Mesodermal cell (in vitro differentiated cells): ENCODE measurements around the gene ADCY3.

Experiments used
- H3K27ac ChIP-seq: 2 replicates; pipeline ENCODE4 v1.7.0; 2013; ENCODE audit warnings: mild to moderate bottlenecking, low read depth, low read length, moderate library complexity; ENCODE audit not compliant: severe bottlenecking
- H3K36me3 ChIP-seq: 2 replicates; pipeline ENCODE4 v1.7.1; 2013; ENCODE audit warnings: mild to moderate bottlenecking, low read length, moderate library complexity; ENCODE audit not compliant: control insufficient read depth, insufficient read depth
- H3K4me1 ChIP-seq: one replicate; pipeline ENCODE4 v1.7.1; 2013; ENCODE audit warnings: mild to moderate bottlenecking, low read length; ENCODE audit not compliant: insufficient read depth, control insufficient read depth, poor library complexity, severe bottlenecking
- H3K4me3 ChIP-seq: 2 replicates; pipeline ENCODE4 v1.7.0; 2013; ENCODE audit warnings: low read length, control low read depth, mild to moderate bottlenecking; ENCODE audit not compliant: insufficient read depth, poor library complexity, severe bottlenecking; ENCODE audit errors: extremely low read depth
- H3K9me3 ChIP-seq: 2 replicates; pipeline ENCODE4 v1.7.1; 2013; ENCODE audit warnings: mild to moderate bottlenecking, low read length, moderate library complexity; ENCODE audit not compliant: control insufficient read depth
- WGBS, 2 experiments: methylation state at CpG; one replicate each; pipeline ENCODE4 v1.1.5; 2013; ENCODE audit warnings: missing lambda C conversion rate in 2 of 2; ENCODE audit not compliant: insufficient coverage in 2 of 2; 5-methylcytosine and 5-hydroxymethylcytosine counted together

ADCY3 gene

GRCh38 chr2:24907116-24907515, 12.9 kb downstream of the ADCY3 start:
- Histone ChIP-seq H3K36me3 (peaks cover 36% of the 10 kb centered on the region), H3K9me3 (no peaks in the 10 kb centered on the region), H3K4me3 (no peak overlapping the region), H3K27ac (peak overlapping the region; percentile 33), H3K4me1 (no peaks in the 10 kb centered on the region)
- 92% methylated on average over 4 of the region's 5 CpGs; no CpG with 5 or more reads in 1 of the 2 experiments for WGBS, 2 experiments

- Histone ChIP-seq H3K36me3 (peaks cover 31% of the 10 kb centered on the region), H3K4me3 (no peak overlapping the region), H3K4me1 (no peaks in the 10 kb centered on the region), H3K27ac (no peak overlapping the region), H3K9me3 (no peaks in the 10 kb centered on the region)
- 98% methylated on average over 5 to 6 of the region's 6 CpGs for WGBS, 2 experiments
These were observed 13.6 kb downstream of the ADCY3 start for GRCh38 chr2:24906466-24906865.

GRCh38 chr2:24903161-24904103, 16.6 kb downstream of the ADCY3 start:
- Histone ChIP-seq H3K27ac (no peak overlapping the region), H3K36me3 (peaks cover 26% of the 10 kb centered on the region), H3K9me3 (no peaks in the 10 kb centered on the region), H3K4me1 (no peaks in the 10 kb centered on the region), H3K4me3 (no peak overlapping the region)
- WGBS, 2 experiments: 88 to 91% methylated on average over 18 to 21 of the region's 23 CpGs

GRCh38 chr2:24899361-24899910, 20.6 kb downstream of the ADCY3 start:
- H3K4me1 ChIP-seq: no peaks in the 10 kb centered on the region
- 90 to 100% methylated on average over 1 to 5 of the region's 7 CpGs for WGBS, 2 experiments
- peaks cover 46% of the 10 kb centered on the region for H3K36me3 ChIP-seq
- H3K27ac ChIP-seq: no peak overlapping the region
- peaks cover 15% of the 10 kb centered on the region for H3K9me3 ChIP-seq
- H3K4me3 ChIP-seq: no peak overlapping the region

GRCh38 chr2:24898122-24899109, 21.6 kb downstream of the ADCY3 start:
- Histone ChIP-seq H3K36me3 (peaks cover 45% of the 10 kb centered on the region), H3K27ac (no peak overlapping the region), H3K4me3 (no peak overlapping the region), H3K4me1 (no peaks in the 10 kb centered on the region), H3K9me3 (peaks cover 19% of the 10 kb centered on the region)
- 77 to 91% methylated on average over 20 to 23 of the region's 30 CpGs for WGBS, 2 experiments

- Histone ChIP-seq H3K9me3 (peaks cover 19% of the 10 kb centered on the region), H3K36me3 (peaks cover 30% of the 10 kb centered on the region), H3K27ac (no peak overlapping the region), H3K4me3 (no peak overlapping the region), H3K4me1 (no peaks in the 10 kb centered on the region)
- WGBS, 2 experiments: 100% methylated on average over 1 of the region's 3 CpGs; no CpG with 5 or more reads in 1 of the 2 experiments
These were observed 25.3 kb downstream of the ADCY3 start for GRCh38 chr2:24894750-24895149.

GRCh38 chr2:24893934-24894333, 26.1 kb downstream of the ADCY3 start:
- peaks cover 19% of the 10 kb centered on the region for H3K9me3 ChIP-seq
- no peak overlapping the region for H3K4me3 ChIP-seq
- H3K4me1 ChIP-seq: no peaks in the 10 kb centered on the region
- no peak overlapping the region for H3K27ac ChIP-seq
- peaks cover 28% of the 10 kb centered on the region for H3K36me3 ChIP-seq
- 86 to 94% methylated on average over 2 of the region's 3 CpGs for WGBS, 2 experiments

- Histone ChIP-seq H3K36me3 (peaks cover 21% of the 10 kb centered on the region), H3K9me3 (peaks cover 19% of the 10 kb centered on the region), H3K4me3 (no peak overlapping the region), H3K27ac (no peak overlapping the region), H3K4me1 (no peaks in the 10 kb centered on the region)
- WGBS, 2 experiments: 83 to 100% methylated on average over 1 of the region's 2 CpGs
These were observed 27.1 kb downstream of the ADCY3 start for GRCh38 chr2:24892928-24893327.

- H3K4me3 ChIP-seq: no peak overlapping the region
- H3K36me3 ChIP-seq: peaks cover 10% of the 10 kb centered on the region
- H3K9me3 ChIP-seq: peaks cover 13% of the 10 kb centered on the region
- 80% methylated on average over 1 of the region's 2 CpGs; no CpG with 5 or more reads in 1 of the 2 experiments for WGBS, 2 experiments
- no peak overlapping the region for H3K27ac ChIP-seq
- no peaks in the 10 kb centered on the region for H3K4me1 ChIP-seq
These were observed 28.8 kb downstream of the ADCY3 start for GRCh38 chr2:24891201-24891600.

GRCh38 chr2:24889221-24889620, 30.8 kb downstream of the ADCY3 start:
- no peaks in the 10 kb centered on the region for H3K4me1 ChIP-seq
- no peak overlapping the region for H3K27ac ChIP-seq
- 93 to 95% methylated on average over 5 of the region's 5 CpGs for WGBS, 2 experiments
- H3K4me3 ChIP-seq: no peak overlapping the region
- peaks cover 6% of the 10 kb centered on the region for H3K36me3 ChIP-seq
- H3K9me3 ChIP-seq: peaks cover 4% of the 10 kb centered on the region
